GM12865 (cell line): Measurements from ENCODE around the gene HADH.

Experiments
- DNase-seq: peaks from one replicate; pipeline ENCODE4 v3.0.0; 2010; ENCODE audit warnings: low read depth
- H3K4me3 ChIP-seq: 2 replicates; pipeline ENCODE4 v1.5.1; 2011; ENCODE audit warnings: mild to moderate bottlenecking, low read depth, low read length, control low read depth
- TF ChIP-seq, protein P1 (sequence below): IDR thresholded peaks from 2 replicates; pipeline ENCODE4 v1.5.1; 2011; ENCODE audit warnings: low read length, control low read depth, low read depth, inconsistent platforms; ENCODE audit not compliant: insufficient read depth; ENCODE audit errors: missing control alignments

HADH gene

DNA sequence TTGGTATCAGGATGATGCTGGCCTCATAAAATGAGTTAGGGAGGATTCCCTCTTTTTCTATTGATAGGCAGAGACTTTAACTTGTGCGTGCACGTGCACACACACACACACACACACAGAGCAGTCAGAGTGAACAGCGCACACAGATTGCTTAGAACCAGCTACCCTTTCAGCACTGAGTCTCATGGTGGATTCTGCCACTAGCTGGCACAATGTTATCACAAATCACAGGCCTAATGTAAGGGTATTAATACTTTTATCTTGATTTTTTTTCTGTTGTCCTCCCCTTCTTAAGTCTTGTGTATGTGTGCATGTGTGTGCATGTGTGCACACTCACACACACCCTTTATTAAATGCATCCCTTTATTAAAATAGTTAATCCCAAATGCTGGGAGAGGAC lies 53.2 kb downstream of the HADH start:
- no peak for DNase-seq
- no peak overlapping the region for H3K4me3 ChIP-seq
- TF ChIP-seq, protein P1, sequence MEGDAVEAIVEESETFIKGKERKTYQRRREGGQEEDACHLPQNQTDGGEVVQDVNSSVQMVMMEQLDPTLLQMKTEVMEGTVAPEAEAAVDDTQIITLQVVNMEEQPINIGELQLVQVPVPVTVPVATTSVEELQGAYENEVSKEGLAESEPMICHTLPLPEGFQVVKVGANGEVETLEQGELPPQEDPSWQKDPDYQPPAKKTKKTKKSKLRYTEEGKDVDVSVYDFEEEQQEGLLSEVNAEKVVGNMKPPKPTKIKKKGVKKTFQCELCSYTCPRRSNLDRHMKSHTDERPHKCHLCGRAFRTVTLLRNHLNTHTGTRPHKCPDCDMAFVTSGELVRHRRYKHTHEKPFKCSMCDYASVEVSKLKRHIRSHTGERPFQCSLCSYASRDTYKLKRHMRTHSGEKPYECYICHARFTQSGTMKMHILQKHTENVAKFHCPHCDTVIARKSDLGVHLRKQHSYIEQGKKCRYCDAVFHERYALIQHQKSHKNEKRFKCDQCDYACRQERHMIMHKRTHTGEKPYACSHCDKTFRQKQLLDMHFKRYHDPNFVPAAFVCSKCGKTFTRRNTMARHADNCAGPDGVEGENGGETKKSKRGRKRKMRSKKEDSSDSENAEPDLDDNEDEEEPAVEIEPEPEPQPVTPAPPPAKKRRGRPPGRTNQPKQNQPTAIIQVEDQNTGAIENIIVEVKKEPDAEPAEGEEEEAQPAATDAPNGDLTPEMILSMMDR: peak; percentile 13

DNA sequence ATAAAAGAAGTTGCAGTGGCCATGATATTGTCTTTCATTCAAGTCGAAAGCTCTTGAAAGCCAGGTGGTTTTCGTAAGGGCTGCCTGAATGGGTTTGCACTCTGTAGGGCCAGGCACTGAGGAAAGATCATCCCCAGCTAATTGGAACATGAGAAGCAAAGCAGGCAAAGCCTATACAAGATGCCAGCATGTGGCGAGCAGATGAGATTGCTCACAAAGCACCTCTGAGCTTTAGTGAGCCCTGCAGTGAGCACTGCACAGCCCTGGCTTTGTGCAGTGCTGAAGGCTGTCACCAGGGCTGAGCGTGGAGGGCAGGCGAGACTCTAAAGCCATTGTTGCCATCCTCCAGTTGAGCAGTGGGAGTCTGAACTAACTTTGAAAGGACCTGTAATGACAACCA lies 53.8 kb downstream of the HADH start:
- TF ChIP-seq, protein P1: no peak
- H3K4me3 ChIP-seq: no peak overlapping the region
- DNase-seq: no peak

DNA sequence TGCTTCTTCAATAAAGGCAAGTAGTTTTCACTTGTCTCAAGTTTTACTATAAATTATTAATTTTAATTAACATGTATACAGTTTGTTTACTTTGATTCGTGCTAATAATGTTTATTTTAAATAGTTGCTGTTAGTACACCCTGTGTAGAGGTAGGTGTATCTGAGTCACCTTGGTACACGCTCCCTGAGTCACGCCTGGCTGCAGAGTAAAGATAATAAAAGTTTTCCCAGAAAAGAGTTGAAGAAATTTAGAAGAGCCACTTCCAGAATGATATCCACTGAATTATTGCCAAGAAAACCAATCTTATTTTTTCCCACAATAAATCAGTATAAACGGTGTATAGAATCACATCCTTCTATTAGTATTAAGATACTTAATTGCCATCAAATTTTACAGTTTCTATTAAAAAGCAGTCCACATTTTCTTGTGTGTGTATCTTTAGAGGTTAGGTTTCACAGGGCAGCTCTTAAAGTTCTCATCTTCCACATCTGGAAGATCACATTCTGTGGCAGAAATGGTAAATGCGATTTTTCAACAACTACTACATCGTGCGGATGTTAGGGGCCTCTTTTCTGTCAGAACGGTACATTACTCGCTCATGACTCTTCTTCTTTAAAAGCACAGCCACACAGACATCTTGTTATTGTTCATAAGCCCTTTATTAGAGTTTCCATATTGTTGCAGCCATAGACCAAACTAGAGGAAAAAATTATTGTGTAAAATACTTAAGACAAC lies 55.4 kb downstream of the HADH start:
- no peak overlapping the region for H3K4me3 ChIP-seq
- DNase-seq: no peak
- TF ChIP-seq, protein P1: no peak

DNA sequence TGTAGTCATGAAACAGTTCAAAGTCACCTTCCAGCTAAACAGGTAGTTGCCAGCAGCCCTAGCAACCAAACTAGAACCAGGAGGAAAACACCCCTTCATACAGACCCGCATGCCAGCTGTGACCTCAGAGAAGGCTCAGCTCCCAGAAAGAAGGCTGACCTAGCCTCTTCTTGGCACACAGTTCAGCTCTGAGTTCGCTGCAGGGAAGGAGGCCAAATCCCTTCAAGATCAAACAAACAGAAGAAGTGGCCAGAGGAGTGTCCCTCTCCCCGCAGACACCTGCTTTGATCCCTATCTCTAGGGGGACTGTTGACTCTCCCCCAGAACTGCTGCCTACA lies 56.0 kb downstream of the HADH start:
- no peak for DNase-seq
- no peak overlapping the region for H3K4me3 ChIP-seq
- TF ChIP-seq, protein P1: no peak

DNA sequence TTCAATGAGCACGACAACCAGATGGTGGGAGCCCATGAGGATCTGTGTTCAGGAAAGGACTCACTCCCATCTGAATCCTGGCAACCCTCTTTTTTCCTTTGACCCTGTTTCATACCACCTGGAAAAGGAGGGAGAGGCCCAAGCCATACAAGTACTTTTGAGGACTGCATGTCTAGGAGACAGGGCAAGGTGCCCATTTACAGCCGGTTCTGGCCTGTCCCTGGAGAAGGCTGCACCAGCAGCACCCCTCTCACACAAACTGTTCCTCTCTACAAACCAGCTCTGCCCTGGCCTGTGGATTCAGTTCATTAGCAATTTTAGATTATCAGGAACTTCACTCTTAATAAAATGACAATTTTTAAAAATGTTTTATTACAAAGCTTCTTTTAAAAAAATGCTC lies 57.5 kb downstream of the HADH start:
- TF ChIP-seq, protein P1: no peak
- no peak overlapping the region for H3K4me3 ChIP-seq
- no peak for DNase-seq

DNA sequence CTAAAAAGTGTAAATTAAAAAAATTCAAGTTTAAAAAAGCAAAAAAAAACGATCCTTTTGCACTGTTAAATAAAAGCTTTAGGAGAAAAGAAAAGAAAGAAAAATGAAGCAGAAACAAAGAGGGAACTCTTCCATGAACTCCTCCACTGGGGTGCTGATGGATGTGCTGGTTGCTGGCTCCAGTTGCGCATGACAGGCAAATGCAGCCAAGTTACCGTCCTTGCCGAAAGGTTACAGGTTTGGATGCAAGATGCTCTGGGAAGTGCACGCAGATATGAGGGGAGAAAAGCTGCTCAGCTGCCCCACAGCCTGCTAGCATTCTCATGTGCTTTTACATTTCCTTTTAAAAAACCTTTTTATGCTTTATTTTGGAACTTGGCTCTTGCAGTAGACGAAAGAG lies 58.5 kb downstream of the HADH start:
- DNase-seq: no peak
- TF ChIP-seq, protein P1: no peak
- no peak overlapping the region for H3K4me3 ChIP-seq

DNA sequence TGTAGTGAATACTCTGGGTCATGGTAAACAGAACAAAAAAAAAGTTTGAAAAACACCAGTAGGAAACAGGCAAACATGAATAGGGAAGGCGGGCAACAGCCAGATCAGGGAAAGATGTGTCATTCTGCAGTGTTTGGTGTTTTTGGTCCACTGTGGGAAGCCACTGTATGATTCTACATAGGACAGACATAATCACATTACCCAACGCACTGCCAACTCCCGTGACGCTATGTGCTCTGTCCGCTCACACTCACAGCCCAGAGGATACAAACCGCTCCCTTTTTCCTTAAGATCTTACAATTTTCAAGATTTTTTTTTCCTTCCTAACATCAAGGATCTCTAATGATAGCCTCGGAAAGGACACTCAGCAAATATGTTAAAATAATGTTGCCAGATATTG lies 59.3 kb downstream of the HADH start:
- TF ChIP-seq, protein P1: no peak
- H3K4me3 ChIP-seq: peak overlapping the region; percentile 43
- no peak for DNase-seq
